ENCODE results near the gene IP6K1. TPM values are rescaled to one million over a fixed set of nuclear protein-coding genes. Genes with fewer than 3 reads are reported as not detected.

The IP6K1 gene
- total RNA-seq, 1 experiment from 2014 or later: 22.3 TPM

DNA sequence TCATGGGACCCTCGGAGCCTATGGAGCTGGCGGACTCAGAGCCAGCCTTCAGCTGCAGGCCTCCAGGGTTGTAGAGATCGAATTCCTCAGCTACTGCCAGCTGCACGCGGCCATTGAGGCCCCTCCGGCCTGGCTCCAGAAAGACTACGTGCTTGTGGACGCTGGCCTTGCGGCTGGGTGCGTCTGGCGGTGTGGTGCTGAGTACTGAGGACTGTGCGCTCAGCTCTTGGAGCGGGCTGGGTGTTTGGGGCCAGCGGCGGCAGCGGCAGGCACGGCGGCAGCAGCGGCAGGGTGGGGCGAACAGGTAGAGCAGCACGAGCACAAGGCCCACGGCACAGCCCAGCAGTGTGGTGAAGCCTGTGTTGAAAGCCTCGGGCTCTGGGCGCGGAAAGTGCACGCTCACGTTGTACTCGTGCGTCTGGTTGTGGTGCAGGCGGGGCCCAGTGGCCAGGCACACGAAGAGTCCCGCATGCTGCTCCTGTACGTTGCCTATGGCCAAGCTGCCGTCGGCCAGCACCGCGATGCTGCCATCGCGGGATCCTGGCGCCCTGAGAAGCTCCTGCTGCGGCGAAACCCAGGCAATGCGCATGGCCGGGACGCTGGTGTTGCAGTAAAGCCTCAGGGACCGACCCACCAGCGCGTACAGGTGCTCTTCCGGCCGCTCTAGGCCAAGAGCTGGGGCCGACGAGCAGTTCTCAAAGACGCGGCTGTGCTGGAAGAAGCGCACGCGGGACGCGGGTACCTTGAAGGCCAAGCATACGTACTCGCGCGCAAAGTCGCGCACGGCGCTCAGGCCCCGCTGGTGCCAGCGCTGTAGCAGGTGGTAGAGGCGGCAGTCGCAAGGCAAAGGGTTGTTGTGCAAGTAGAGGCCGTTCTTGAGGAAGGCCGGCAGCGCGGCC is 68.1 kb downstream of the IP6K1 start:
- Histone ChIP-seq H2AFZ (ENCODE audit: low read length) (no peak overlapping the region), H3K27me3 (ENCODE audit: low read length) (no peaks in the 10 kb centered on the region), H3K9me3 (ENCODE audit: low read length) (no peaks in the 10 kb centered on the region), H4K20me1 (ENCODE audit: insufficient read depth, low read depth, low read length) (peaks cover 3% of the 10 kb centered on the region; the same call in 1 of the 2 replicates), H3K27ac (ENCODE audit: low read length) (no peak overlapping the region), H3K4me1 (ENCODE audit: low read length) (peaks cover 19% of the 10 kb centered on the region), H3K4me2 (ENCODE audit: low read depth, low read length, poor library complexity, severe bottlenecking) (no peak overlapping the region), H3K9me2 (replicated peaks; ENCODE audit: insufficient read depth, low read length) (no peaks in the 10 kb centered on the region), H3K79me2 (ENCODE audit: low read length) (peaks cover 8% of the 10 kb centered on the region), H3K4me3 (ENCODE audit: low read length) (no peak overlapping the region), H3K9ac (ENCODE audit: low read length) (no peak overlapping the region), H3K36me3 (ENCODE audit: insufficient read depth, low read length) (peaks cover 15% of the 10 kb centered on the region; the same call in 1 of the 2 replicates)
- no peak for DNase-seq

DNA sequence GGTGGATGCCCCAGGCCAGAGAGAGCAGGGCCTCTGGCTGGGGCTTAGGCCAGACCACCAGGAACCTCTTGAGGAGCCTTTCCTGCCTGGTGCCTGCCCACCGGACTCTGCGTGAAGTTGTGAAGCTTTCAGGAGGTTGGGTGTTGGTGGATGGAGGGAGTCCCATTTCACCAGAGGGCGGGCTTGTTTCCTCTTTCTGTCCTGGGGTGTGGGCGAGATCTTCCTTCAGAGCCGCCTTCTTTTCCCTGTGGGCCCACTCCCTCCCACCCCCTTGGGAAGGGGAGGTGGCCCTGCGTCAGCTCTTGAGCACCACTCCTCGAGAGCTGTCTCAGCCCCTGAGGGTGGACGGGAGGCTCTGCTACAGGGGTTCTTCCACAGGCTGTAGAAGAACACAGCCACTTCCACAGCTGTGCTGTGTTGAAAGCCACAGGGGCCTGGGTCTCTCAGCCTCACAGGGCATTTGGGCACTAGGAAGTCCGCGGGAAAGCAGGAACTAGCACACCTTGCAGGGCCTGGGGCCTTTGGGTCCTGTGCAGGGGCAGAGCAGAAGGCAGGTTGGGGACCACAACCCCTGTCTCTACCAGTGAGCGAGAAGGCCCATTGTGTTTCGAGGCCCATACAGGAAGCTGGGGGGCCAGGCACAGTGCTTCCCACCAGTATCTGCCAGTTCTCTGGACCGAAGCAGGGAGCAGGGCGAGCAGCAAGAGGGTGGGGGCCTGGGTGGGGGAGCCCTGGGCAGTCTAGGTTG is 69.0 kb downstream of the IP6K1 start:
- Histone ChIP-seq H3K9ac (ENCODE audit: low read length) (no peak overlapping the region), H3K9me3 (ENCODE audit: low read length) (no peaks in the 10 kb centered on the region), H3K4me2 (ENCODE audit: low read depth, low read length, poor library complexity, severe bottlenecking) (no peak overlapping the region), H4K20me1 (ENCODE audit: insufficient read depth, low read depth, low read length) (no peaks in the 10 kb centered on the region), H3K27ac (ENCODE audit: low read length) (no peak overlapping the region), H3K79me2 (ENCODE audit: low read length) (no peaks in the 10 kb centered on the region; the same call in 1 of the 2 replicates), H3K9me2 (replicated peaks; ENCODE audit: insufficient read depth, low read length) (no peaks in the 10 kb centered on the region), H3K27me3 (ENCODE audit: low read length) (no peaks in the 10 kb centered on the region), H3K36me3 (ENCODE audit: insufficient read depth, low read length) (peaks cover 11% of the 10 kb centered on the region; the same call in 1 of the 2 replicates), H3K4me3 (ENCODE audit: low read length) (no peak overlapping the region), H3K4me1 (ENCODE audit: low read length) (peaks cover 11% of the 10 kb centered on the region), H2AFZ (ENCODE audit: low read length) (no peak overlapping the region)
- DNase-seq: no peak

DNA sequence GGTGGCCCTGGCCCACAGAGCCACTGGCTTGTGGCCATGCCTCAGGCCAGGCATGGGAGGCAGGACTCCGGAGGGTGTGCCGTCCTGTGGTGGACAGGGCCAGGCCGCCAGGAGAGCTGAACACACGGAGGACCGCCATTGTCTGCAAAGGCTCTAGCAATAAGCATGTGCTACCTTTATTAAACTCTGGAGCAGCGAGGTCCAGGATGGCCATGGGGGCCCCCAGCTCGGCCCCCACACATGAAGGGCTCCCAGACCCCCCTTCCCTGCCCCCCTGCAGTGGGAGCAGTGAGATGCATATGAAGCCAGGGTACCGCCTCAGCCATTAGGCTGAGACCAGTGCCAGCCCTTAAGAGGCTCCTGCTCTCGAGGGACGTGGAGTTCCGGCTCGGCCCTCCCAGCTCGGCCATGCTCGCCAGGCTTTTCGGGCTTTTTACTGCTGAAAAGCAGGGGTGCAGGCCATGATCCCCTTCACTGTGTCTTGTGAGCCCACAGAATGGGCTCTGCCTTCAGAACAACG is 69.6 kb downstream of the IP6K1 start:
- Histone ChIP-seq H3K4me2 (ENCODE audit: low read depth, low read length, poor library complexity, severe bottlenecking) (no peak overlapping the region), H3K27me3 (ENCODE audit: low read length) (no peaks in the 10 kb centered on the region), H3K9ac (ENCODE audit: low read length) (no peak overlapping the region), H3K9me3 (ENCODE audit: low read length) (no peaks in the 10 kb centered on the region), H2AFZ (ENCODE audit: low read length) (no peak overlapping the region), H3K27ac (ENCODE audit: low read length) (no peak overlapping the region), H3K36me3 (ENCODE audit: insufficient read depth, low read length) (0 out of 2 replicates have a peak, but pooled peaks cover 8% of the 10 kb centered on the region), H3K79me2 (ENCODE audit: low read length) (no peaks in the 10 kb centered on the region), H3K4me3 (ENCODE audit: low read length) (no peak overlapping the region), H3K4me1 (ENCODE audit: low read length) (peaks cover 8% of the 10 kb centered on the region), H3K9me2 (replicated peaks; ENCODE audit: insufficient read depth, low read length) (no peaks in the 10 kb centered on the region), H4K20me1 (ENCODE audit: insufficient read depth, low read depth, low read length) (no peaks in the 10 kb centered on the region)
- DNase-seq: no peak

DNA sequence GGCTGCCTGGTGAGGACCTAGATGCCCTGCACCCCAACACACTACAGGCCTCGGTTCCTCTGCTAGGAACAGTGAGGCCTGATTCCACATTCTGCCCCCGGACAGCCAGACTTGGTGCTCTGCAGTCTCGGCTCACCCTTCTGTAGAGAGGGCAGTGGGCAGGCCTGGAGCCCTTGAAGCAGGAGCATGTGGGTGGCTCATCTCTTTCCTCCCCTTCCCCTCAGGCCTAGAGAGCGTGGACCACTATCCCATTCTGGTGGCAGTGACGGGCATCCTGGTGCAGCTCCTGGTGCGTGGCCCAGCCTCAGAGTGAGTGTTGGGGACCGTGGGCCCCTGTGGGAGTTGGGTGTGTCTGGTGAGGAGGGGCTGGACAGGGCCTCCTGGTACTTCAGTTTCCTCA is 70.2 kb downstream of the IP6K1 start:
- H3K79me2 ChIP-seq (ENCODE audit: low read length): no peaks in the 10 kb centered on the region
- H3K9ac ChIP-seq (ENCODE audit: low read length): no peak overlapping the region
- no peaks in the 10 kb centered on the region for H3K9me2 ChIP-seq (replicated peaks; ENCODE audit: insufficient read depth, low read length)
- H3K4me2 ChIP-seq (ENCODE audit: low read depth, low read length, poor library complexity, severe bottlenecking): no peak overlapping the region
- DNase-seq: no peak
- H3K36me3 ChIP-seq (ENCODE audit: insufficient read depth, low read length): 0 out of 2 replicates have a peak, but pooled peaks cover 8% of the 10 kb centered on the region
- no peak overlapping the region for H3K27ac ChIP-seq (ENCODE audit: low read length)
- H3K4me1 ChIP-seq (ENCODE audit: low read length): peaks cover 8% of the 10 kb centered on the region
- no peaks in the 10 kb centered on the region for H3K27me3 ChIP-seq (ENCODE audit: low read length)
- H3K4me3 ChIP-seq (ENCODE audit: low read length): no peak overlapping the region
- H3K9me3 ChIP-seq (ENCODE audit: low read length): no peaks in the 10 kb centered on the region
- H2AFZ ChIP-seq (ENCODE audit: low read length): no peak overlapping the region
- H4K20me1 ChIP-seq (ENCODE audit: insufficient read depth, low read depth, low read length): no peaks in the 10 kb centered on the region

DNA sequence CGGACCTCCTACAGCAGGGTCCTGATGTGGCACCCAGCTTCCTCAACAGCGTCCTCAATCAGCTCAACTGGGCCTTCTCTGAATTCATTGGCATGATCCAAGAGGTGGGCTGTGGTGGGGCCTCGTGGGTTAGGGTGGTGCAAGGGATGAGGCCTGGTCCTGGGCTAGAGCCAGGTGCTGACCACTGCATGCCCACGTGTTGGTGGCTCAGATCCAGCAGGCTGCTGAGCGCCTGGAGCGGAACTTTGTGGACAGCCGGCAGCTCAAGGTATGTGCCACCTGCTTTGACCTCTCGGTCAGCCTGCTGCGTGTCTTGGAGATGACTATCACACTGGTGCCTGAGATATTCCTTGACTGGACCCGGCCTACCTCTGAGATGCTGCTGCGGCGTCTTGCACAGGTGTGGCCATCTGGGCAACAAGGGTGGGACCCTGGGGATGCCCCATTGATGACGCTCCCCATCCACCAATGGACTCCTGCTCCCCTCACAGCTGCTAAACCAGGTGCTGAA is 70.7 kb downstream of the IP6K1 start:
- Histone ChIP-seq H3K27me3 (ENCODE audit: low read length) (no peaks in the 10 kb centered on the region), H3K4me3 (ENCODE audit: low read length) (no peak overlapping the region), H3K27ac (ENCODE audit: low read length) (no peak overlapping the region), H3K4me2 (ENCODE audit: low read depth, low read length, poor library complexity, severe bottlenecking) (no peak overlapping the region), H3K4me1 (ENCODE audit: low read length) (peaks cover 8% of the 10 kb centered on the region), H3K9me3 (ENCODE audit: low read length) (no peaks in the 10 kb centered on the region), H3K9me2 (replicated peaks; ENCODE audit: insufficient read depth, low read length) (no peaks in the 10 kb centered on the region), H3K9ac (ENCODE audit: low read length) (no peak overlapping the region), H3K36me3 (ENCODE audit: insufficient read depth, low read length) (0 out of 2 replicates have a peak, but pooled peaks cover 8% of the 10 kb centered on the region), H2AFZ (ENCODE audit: low read length) (no peak overlapping the region), H3K79me2 (ENCODE audit: low read length) (no peaks in the 10 kb centered on the region), H4K20me1 (ENCODE audit: insufficient read depth, low read depth, low read length) (no peaks in the 10 kb centered on the region)
- DNase-seq: no peak

DNA sequence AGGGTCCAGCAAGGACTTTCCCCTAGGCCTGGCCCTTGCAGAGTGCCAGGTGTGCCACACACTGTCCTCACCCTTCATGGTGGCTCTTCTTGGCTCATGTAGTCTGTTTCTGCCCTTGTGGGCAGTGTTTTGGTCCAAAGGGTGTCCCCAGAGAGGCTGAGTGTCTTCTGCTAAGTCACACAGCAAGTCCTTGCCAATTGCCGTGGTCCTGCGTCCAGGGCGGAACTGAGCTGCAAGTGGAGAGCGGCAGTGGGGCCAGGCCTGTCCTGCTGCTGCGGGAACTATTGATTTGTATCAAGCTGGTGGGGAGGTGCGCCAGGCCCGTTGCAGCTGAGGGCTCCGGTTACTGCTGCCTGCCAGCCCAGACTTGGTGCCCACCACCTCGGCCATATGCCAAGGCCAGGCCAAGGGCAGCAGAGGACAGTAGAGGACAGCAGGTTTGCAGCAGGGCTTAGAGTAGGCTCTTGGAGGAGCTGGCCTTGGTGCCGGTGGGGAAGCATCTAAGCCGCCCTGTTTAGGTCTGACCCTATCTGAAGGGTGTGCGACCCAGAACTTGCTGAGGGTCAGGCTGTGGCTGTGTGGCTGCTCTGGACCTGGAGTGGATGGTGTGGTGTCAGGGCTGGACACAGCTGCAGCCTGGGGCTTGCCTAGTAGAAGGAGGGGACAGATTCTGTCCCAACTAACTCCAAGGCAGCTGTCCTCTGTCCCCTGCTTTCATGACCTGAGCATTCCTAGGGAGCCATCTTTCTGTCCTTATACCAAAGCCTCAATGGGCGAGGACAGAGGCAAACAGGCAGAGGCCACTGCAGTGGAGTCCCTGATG is 71.4 kb downstream of the IP6K1 start:
- no peak overlapping the region for H3K9ac ChIP-seq (ENCODE audit: low read length)
- no peaks in the 10 kb centered on the region for H3K9me3 ChIP-seq (ENCODE audit: low read length)
- H4K20me1 ChIP-seq (ENCODE audit: insufficient read depth, low read depth, low read length): no peaks in the 10 kb centered on the region
- H3K79me2 ChIP-seq (ENCODE audit: low read length): no peaks in the 10 kb centered on the region
- no peak overlapping the region for H3K27ac ChIP-seq (ENCODE audit: low read length)
- no peak overlapping the region for H3K4me2 ChIP-seq (ENCODE audit: low read depth, low read length, poor library complexity, severe bottlenecking)
- H2AFZ ChIP-seq (ENCODE audit: low read length): no peak overlapping the region
- H3K4me3 ChIP-seq (ENCODE audit: low read length): no peak overlapping the region
- no peaks in the 10 kb centered on the region for H3K27me3 ChIP-seq (ENCODE audit: low read length)
- no peaks in the 10 kb centered on the region for H3K9me2 ChIP-seq (replicated peaks; ENCODE audit: insufficient read depth, low read length)
- H3K4me1 ChIP-seq (ENCODE audit: low read length): peaks cover 8% of the 10 kb centered on the region
- no peak for DNase-seq
- H3K36me3 ChIP-seq (ENCODE audit: insufficient read depth, low read length): 0 out of 2 replicates have a peak, but pooled peaks cover 8% of the 10 kb centered on the region

DNA sequence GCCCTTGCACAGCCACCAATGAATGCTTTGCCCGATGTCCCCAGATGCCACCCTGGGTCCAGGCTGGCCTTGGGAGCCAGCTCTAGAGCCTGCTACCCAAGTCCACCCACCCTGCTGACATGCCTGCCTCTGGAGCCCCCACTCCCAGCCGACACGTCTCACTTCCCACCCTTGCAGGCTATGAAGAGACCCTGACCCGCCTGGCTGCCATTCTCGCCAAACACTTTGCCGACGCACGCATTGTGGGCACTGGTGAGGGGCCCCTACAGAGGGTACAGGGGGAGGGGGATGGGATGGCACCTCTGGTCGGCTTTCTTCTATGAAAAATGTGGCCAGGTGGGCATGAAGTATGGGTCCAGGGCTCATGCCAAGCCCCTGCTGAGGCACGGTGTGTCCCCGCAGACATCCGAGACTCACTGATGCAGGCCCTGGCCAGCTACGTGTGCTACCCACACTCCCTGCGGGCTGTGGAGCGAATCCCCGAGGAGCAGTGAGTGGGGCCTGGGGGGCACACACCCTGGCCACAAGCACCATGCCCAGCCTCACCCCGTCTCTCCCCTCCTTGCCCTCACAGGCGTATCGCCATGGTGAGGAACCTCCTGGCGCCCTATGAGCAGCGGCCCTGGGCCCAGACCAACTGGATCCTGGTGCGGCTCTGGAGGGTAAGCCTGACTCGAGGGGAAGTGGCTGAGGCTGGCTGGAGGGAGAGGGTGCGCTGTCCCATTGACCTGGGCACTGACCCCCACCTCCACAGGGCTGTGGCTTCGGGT is 72.8 kb downstream of the IP6K1 start:
- H3K9me3 ChIP-seq (ENCODE audit: low read length): no peaks in the 10 kb centered on the region
- H3K27me3 ChIP-seq (ENCODE audit: low read length): no peaks in the 10 kb centered on the region
- H4K20me1 ChIP-seq (ENCODE audit: insufficient read depth, low read depth, low read length): no peaks in the 10 kb centered on the region
- no peak overlapping the region for H3K4me2 ChIP-seq (ENCODE audit: low read depth, low read length, poor library complexity, severe bottlenecking)
- no peak overlapping the region for H3K9ac ChIP-seq (ENCODE audit: low read length)
- H3K36me3 ChIP-seq (ENCODE audit: insufficient read depth, low read length): 0 out of 2 replicates have a peak, but pooled peaks cover 5% of the 10 kb centered on the region
- no peak overlapping the region for H2AFZ ChIP-seq (ENCODE audit: low read length)
- no peaks in the 10 kb centered on the region for H3K9me2 ChIP-seq (replicated peaks; ENCODE audit: insufficient read depth, low read length)
- H3K27ac ChIP-seq (ENCODE audit: low read length): no peak overlapping the region
- H3K79me2 ChIP-seq (ENCODE audit: low read length): no peaks in the 10 kb centered on the region
- H3K4me1 ChIP-seq (ENCODE audit: low read length): no peaks in the 10 kb centered on the region
- no peak overlapping the region for H3K4me3 ChIP-seq (ENCODE audit: low read length)
- no peak for DNase-seq
